Measurements from ENCODE around the gene ARMC7. TPM values are rescaled to one million over a fixed set of nuclear protein-coding genes. Genes with fewer than 3 reads are reported as not detected.

Gene ARMC7
- total RNA-seq, 1 donor from 2014 or later: 12.8 TPM

GRCh38 chr17:75168998-75169397 is 59.2 kb downstream of the ARMC7 start:
- H3K27ac Mint-ChIP-seq (ENCODE audit: unreplicated experiment): no peak overlapping the region

GRCh38 chr17:75173526-75173925 is 63.8 kb downstream of the ARMC7 start:
- Mint-ChIP-seq H3K9me3 (ENCODE audit: unreplicated experiment) (no peaks in the 10 kb centered on the region), H3K4me3 (ENCODE audit: unreplicated experiment) (no peak overlapping the region), H3K27me3 (ENCODE audit: unreplicated experiment) (no peaks in the 10 kb centered on the region), H3K4me1 (ENCODE audit: unreplicated experiment) (no peaks in the 10 kb centered on the region), H3K36me3 (ENCODE audit: unreplicated experiment) (peaks cover 32% of the 10 kb centered on the region), H3K27ac (ENCODE audit: unreplicated experiment) (no peak overlapping the region)
- DNase-seq (ENCODE audit: extremely low spot score, unreplicated experiment): no peak
- no peak for TF ChIP-seq CTCF (IDR thresholded peaks at IDR 0.05)

More at GRCh38 chr17:75168998-75169397, 59.2 kb downstream of the ARMC7 start:
- H3K9me3 Mint-ChIP-seq (ENCODE audit: unreplicated experiment): no peaks in the 10 kb centered on the region
- no peak for TF ChIP-seq CTCF (IDR thresholded peaks at IDR 0.05)
- no peaks in the 10 kb centered on the region for H3K4me1 Mint-ChIP-seq (ENCODE audit: unreplicated experiment)
- DNase-seq (ENCODE audit: extremely low spot score, unreplicated experiment): no peak
- H3K27me3 Mint-ChIP-seq (ENCODE audit: unreplicated experiment): no peaks in the 10 kb centered on the region
- peaks cover 28% of the 10 kb centered on the region for H3K36me3 Mint-ChIP-seq (ENCODE audit: unreplicated experiment)
- no peak overlapping the region for H3K4me3 Mint-ChIP-seq (ENCODE audit: unreplicated experiment)

- DNase-seq (ENCODE audit: extremely low spot score, unreplicated experiment): no peak
- Mint-ChIP-seq H3K36me3 (ENCODE audit: unreplicated experiment) (peaks cover 38% of the 10 kb centered on the region), H3K27ac (ENCODE audit: unreplicated experiment) (no peak overlapping the region), H3K4me1 (ENCODE audit: unreplicated experiment) (peaks cover under 1% of the 10 kb centered on the region), H3K4me3 (ENCODE audit: unreplicated experiment) (no peak overlapping the region), H3K9me3 (ENCODE audit: unreplicated experiment) (no peaks in the 10 kb centered on the region), H3K27me3 (ENCODE audit: unreplicated experiment) (no peaks in the 10 kb centered on the region)
- no peak for TF ChIP-seq CTCF (IDR thresholded peaks at IDR 0.05)
Measured at GRCh38 chr17:75174996-75175395, 65.2 kb downstream of the ARMC7 start.

- H3K4me3 Mint-ChIP-seq (ENCODE audit: unreplicated experiment): no peak overlapping the region
- no peak overlapping the region for H3K27ac Mint-ChIP-seq (ENCODE audit: unreplicated experiment)
- peaks cover 35% of the 10 kb centered on the region for H3K36me3 Mint-ChIP-seq (ENCODE audit: unreplicated experiment)
Measured at GRCh38 chr17:75176625-75177024, 66.9 kb downstream of the ARMC7 start.

GRCh38 chr17:75178453-75178852 is 68.7 kb downstream of the ARMC7 start:
- no peaks in the 10 kb centered on the region for H3K9me3 Mint-ChIP-seq (ENCODE audit: unreplicated experiment)
- TF ChIP-seq CTCF (IDR thresholded peaks at IDR 0.05): no peak
- no peak for DNase-seq (ENCODE audit: extremely low spot score, unreplicated experiment)
- H3K4me3 Mint-ChIP-seq (ENCODE audit: unreplicated experiment): no peak overlapping the region
- H3K4me1 Mint-ChIP-seq (ENCODE audit: unreplicated experiment): peaks cover 19% of the 10 kb centered on the region
- H3K27ac Mint-ChIP-seq (ENCODE audit: unreplicated experiment): no peak overlapping the region
- H3K36me3 Mint-ChIP-seq (ENCODE audit: unreplicated experiment): peaks cover 23% of the 10 kb centered on the region
- no peaks in the 10 kb centered on the region for H3K27me3 Mint-ChIP-seq (ENCODE audit: unreplicated experiment)

More at GRCh38 chr17:75176625-75177024, 66.9 kb downstream of the ARMC7 start:
- DNase-seq (ENCODE audit: extremely low spot score, unreplicated experiment): no peak
- Mint-ChIP-seq H3K27me3 (ENCODE audit: unreplicated experiment) (no peaks in the 10 kb centered on the region), H3K9me3 (ENCODE audit: unreplicated experiment) (no peaks in the 10 kb centered on the region), H3K4me1 (ENCODE audit: unreplicated experiment) (peaks cover 14% of the 10 kb centered on the region)
- TF ChIP-seq CTCF (IDR thresholded peaks at IDR 0.05): no peak

Other genes starting within 250 kb of the ARMC7 start
- 9.1 and 11.2 TPM in 2 replicates for gene FDXR, start 237.0 kb upstream of the ARMC7 start, total RNA-seq
- not detected in 2 replicates for gene FADS6, start 216.3 kb upstream of the ARMC7 start, total RNA-seq
- not detected in 2 replicates for gene USH1G, start 186.7 kb upstream of the ARMC7 start, total RNA-seq
- gene OTOP2, start 185.7 kb upstream of the ARMC7 start, total RNA-seq: not detected in 2 replicates
- not detected in 2 replicates for gene OTOP3, start 174.1 kb upstream of the ARMC7 start, total RNA-seq
- gene HID1, start 137.2 kb upstream of the ARMC7 start, total RNA-seq: 10.1 and 11.9 TPM in 2 replicates
- 21.4 and 22.8 TPM in 2 replicates for gene CDR2L, start 122.3 kb upstream of the ARMC7 start, total RNA-seq
- 22.4 and 25.1 TPM in 2 replicates for gene MRPL58, start 97.3 kb upstream of the ARMC7 start, total RNA-seq
- gene ATP5PD, start 63.0 kb upstream of the ARMC7 start, total RNA-seq: 195 and 212 TPM in 2 replicates
- 22.3 and 23.7 TPM in 2 replicates for gene KCTD2, start 62.7 kb upstream of the ARMC7 start, total RNA-seq
- 7.0 and 7.6 TPM in 2 replicates for gene SLC16A5, start 22.0 kb upstream of the ARMC7 start, total RNA-seq
- 45.6 and 48.2 TPM in 2 replicates for gene NT5C, start 21.8 kb downstream of the ARMC7 start, total RNA-seq
- 89.7 and 95.9 TPM in 2 replicates for gene JPT1, start 44.5 kb downstream of the ARMC7 start, total RNA-seq
- 472 and 483 TPM in 2 replicates for gene SUMO2, start 73.0 kb downstream of the ARMC7 start, total RNA-seq
- 58.1 and 61.1 TPM in 2 replicates for gene NUP85, start 95.7 kb downstream of the ARMC7 start, total RNA-seq
- 34.3 and 34.6 TPM in 2 replicates for gene GGA3, start 151.6 kb downstream of the ARMC7 start, total RNA-seq
- 49.6 and 50.4 TPM in 2 replicates for gene MRPS7, start 151.9 kb downstream of the ARMC7 start, total RNA-seq
- gene MIF4GD, start 161.3 kb downstream of the ARMC7 start, total RNA-seq: 25.4 and 27.9 TPM in 2 replicates
- 8.6 and 12.3 TPM in 2 replicates for gene SLC25A19, start 179.5 kb downstream of the ARMC7 start, total RNA-seq